Measurements from ENCODE around the gene SPAG17. TPM values are rescaled to one million over a fixed set of nuclear protein-coding genes. Genes with fewer than 3 reads are reported as not detected.

SPAG17 gene
- total and polyA plus RNA-seq, 2 of the 13 experiments (the other 11 are each of a cell fraction or from before 2014, with no cell fraction given), result not detected

GRCh38 chr1:118090130-118090529 lies 94.9 kb downstream of the SPAG17 start:
- Histone ChIP-seq H3K9me3 (ENCODE audit: low read length) (no peaks in the 10 kb centered on the region), H3K79me2 (ENCODE audit: insufficient read depth, low read length) (no peaks in the 10 kb centered on the region), H3K4me3 (replicated peaks in 1 of 3; ENCODE audit: insufficient read depth in 1 of 3, low read depth in 2 of 3, low read length in 3 of 3) (no peak overlapping the region), H3K4me2 (ENCODE audit: low read depth, low read length) (no peak overlapping the region), H4K20me1 (ENCODE audit: insufficient read depth, low read length) (no peaks in the 10 kb centered on the region), H3K4me1 (ENCODE audit: insufficient read depth, low read length) (no peaks in the 10 kb centered on the region), H3K9ac (ENCODE audit: insufficient read depth, low read depth, low read length) (no peak overlapping the region), H3K36me3 (replicated peaks in 1 of 2; ENCODE audit: control insufficient read depth in 1 of 2, insufficient read depth in 2 of 2, low read length in 2 of 2) (no peaks in the 10 kb centered on the region), H2AFZ (ENCODE audit: low read length) (no peak overlapping the region), H3K27ac (ENCODE audit: extremely low read length, insufficient read depth, low read length) (no peak overlapping the region), H3K27me3 (ENCODE audit: control insufficient read depth in 1 of 2, insufficient read depth in 2 of 2, low read length in 2 of 2) (no peaks in the 10 kb centered on the region)
- DNase-seq (ENCODE audit: low spot score) (no peak), FAIRE-seq (no peak), ATAC-seq (no peak)
- no TSS peak for BruUV-seq (replicated peaks)
- WGBS (ENCODE audit: low lambda C conversion rate), result 5% methylated on average over 2 of the region's 2 CpGs
- intact Hi-C loops (cut with micrococcal nuclease; ENCODE audit: unreplicated experiment), result no loop called here
- in situ Hi-C loops (cut with HindIII; ENCODE audit: extremely low pct_ligation_motif_present, low pct_unique_long_range_greater_than_20kb), result no loop called here
- ChIA-PET POLR2A (no interaction called here), CTCF (ENCODE audit: low intra/inter-chr PET ratio, low total read pairs) (no interaction called here)
- TF ChIP-seq NR2F1 (CRISPR knock-in tag; IDR thresholded peaks at IDR 0.05), result no peak
- TF ChIP-seq MAFK (conservative IDR thresholded peaks at IDR 0.05 in 1 of 2, IDR thresholded peaks at IDR 0.05 in 1 of 2; ENCODE audit: low read length in 2 of 2), result peak; percentile 51 to 53; a peak in 3 of 4 replicates
- no peak for TF ChIP-seq ZNF652 (CRISPR knock-in tag; IDR thresholded peaks at IDR 0.05; ENCODE audit: borderline replicate concordance, low read depth)
- TF ChIP-seq ZNF570 (CRISPR knock-in tag; IDR thresholded peaks at IDR 0.05; ENCODE audit: borderline replicate concordance), result no peak
- no peak for TF ChIP-seq ZNF318 (CRISPR knock-in tag; IDR thresholded peaks at IDR 0.05)
- no peak for TF ChIP-seq SKIL (CRISPR knock-in tag; IDR thresholded peaks at IDR 0.05; ENCODE audit: borderline replicate concordance)
- TF ChIP-seq HNRNPLL (IDR thresholded peaks at IDR 0.05; ENCODE audit: low read depth, low read length, poor library complexity, severe bottlenecking), result no peak
- no peak for TF ChIP-seq PAX8 (CRISPR knock-in tag; IDR thresholded peaks at IDR 0.05; ENCODE audit: borderline replicate concordance)
- TF ChIP-seq ZNF260 (CRISPR knock-in tag; IDR thresholded peaks at IDR 0.05; ENCODE audit: borderline replicate concordance, low read depth), result no peak
- TF ChIP-seq ZNF12 (CRISPR knock-in tag; IDR thresholded peaks at IDR 0.05), result no peak
- peak; percentile 57 for TF ChIP-seq MAFF (IDR thresholded peaks at IDR 0.05; ENCODE audit: low read depth, low read length)
- TF ChIP-seq KDM6A (CRISPR knock-in tag; IDR thresholded peaks at IDR 0.05; ENCODE audit: low read depth), result no peak
